GM21717 (cell line): ENCODE results near the gene POU2F3.

ENCODE experiments used
- ATAC-seq: cut with Tn5 transposase; IDR thresholded peaks from one replicate; pipeline ENCODE4 v1.9.1; 2021; ENCODE audit warnings: mild to moderate bottlenecking, moderate library complexity; ENCODE audit not compliant: unreplicated experiment

POU2F3 gene

DNA sequence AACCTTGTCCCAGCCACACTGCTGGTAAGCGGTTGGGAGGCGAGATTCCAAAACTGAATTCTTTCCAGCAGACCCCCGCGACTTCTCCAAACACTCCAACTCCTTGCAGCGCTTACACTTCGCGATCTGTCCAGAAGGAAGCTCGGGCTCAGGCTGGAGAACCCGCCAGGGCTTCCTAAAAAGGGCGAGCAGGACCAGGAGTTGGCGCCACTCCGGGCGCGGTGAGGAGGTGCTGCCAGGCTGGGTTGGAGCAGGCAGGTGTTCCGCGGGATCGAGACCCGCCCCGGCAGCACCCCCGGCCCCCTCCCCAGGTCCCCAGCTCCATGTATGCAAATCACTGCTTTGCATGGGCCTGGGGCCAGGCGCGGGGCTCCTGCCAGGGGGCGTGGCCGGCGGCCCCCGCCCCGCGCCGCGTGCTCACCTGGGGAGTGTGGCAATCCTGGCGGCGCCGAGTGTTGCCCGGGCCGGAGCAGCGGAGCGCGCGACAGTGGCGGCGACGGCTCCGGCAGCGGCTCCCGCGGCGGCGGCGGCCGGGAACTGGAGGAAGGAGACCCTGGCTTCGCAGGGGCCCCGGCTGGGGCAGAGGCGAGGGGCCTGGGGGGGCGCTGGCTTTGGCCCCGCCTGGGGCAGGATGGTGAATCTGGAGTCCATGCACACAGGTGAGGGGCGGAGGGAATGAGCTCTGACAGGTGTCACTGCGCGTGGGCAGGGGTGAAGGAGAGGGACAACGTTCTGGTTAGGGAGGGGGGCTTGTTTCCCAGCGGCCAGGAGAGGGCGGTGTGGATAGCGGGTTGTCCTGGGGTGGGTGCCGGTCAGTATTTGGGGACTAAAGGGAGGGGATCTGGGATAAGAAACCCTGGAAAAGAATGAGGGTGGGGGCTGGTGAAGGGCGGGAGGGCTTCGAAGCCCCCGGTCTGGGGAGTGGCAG, at the start of gene POU2F3:
POU2F3 (plus strand) TSS at position 428 of the 928 bp plus-strand sequence; CDS start at position 632, 204 bp downstream.
- no peak for ATAC-seq

- no peak for ATAC-seq
These were observed 48.9 kb upstream of the POU2F3 start for GRCh38 chr11:120191058-120191457.

DNA sequence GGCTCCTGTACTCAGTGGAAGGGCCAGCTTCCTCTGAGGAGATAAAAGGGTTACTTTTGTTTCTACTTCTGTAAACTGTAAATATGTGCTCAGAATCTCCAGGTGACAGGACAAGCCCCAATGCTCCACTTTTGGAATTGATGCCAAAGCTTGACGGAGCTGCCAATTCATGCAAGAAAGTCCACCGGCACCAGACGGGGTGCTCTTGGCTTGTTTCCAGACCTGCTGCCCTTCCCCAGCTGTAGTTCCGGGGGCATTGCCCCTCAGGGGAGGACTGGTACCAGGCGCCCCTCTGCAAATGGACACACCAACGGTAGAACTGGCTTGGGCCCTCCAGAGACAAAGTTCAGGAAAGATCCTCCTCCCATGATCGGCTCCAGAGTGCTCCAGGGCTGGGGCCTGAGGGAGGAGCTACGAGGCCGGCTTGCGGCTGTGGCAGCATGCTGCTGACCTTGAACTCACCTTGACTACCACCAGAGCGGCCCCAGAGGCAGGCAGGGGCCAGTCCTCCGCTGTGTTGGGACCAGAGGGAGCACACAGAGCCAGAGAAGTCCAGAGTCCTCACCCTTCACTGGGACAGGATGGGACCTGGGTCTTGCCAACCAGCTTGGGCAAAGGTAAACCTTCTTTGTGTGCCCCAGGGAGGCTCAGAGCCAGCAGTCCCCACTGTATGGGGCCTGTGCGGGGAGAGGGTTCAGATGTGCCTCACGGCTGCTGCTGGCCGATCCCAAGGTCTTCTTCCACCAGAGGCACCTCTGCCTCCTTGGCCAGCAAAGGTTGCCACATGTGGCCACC, 46.9 kb upstream of the POU2F3 start:
- ATAC-seq = no peak

GRCh38 chr11:120194166-120194565, 45.8 kb upstream of the POU2F3 start:
- ATAC-seq = no peak

GRCh38 chr11:120195601-120196320, 44.2 kb upstream of the POU2F3 start:
- no peak for ATAC-seq

DNA sequence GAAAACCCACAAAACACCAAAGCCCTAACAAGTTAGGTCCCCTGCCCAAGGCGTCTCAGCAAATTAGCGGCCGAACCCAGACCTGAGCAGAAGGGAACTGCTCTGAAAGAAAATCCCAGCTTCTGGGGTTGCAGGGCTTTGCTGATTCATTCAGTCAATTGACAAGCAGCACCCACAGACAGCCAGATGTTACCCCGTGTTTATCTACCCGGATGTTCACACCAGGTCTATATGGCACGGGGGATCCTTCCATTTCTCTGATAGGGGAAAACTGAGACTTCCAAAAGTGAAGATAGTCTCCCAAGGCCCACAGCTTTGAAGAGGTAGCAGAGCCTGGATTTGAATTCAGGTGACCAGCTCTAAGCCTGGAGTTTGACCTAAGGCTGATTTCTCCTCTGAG, 43.1 kb upstream of the POU2F3 start:
- ATAC-seq = no peak

- ATAC-seq = no peak
These were observed 42.6 kb upstream of the POU2F3 start for GRCh38 chr11:120197251-120197891.

DNA sequence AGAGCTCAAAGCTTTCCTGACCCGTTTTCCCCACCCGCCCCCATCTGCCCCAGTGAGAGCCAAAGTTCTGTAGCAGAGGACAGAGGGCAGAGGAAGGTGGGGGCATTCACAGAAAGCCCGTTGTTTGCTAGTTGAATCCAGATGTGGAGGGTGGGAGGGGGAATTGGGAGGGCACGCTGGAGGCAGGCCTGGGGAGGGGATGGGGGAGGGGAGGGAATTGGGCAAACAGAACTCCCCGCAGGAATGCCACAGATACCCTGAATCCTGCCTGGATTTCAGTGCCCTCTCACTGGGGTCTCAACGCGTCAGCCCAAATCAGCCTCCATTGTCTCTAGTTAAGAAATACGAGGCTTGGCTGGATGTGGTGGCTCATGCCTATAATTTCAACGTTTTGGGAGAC, 42.0 kb upstream of the POU2F3 start:
- ATAC-seq = no peak

GRCh38 chr11:120198403-120198786, 41.5 kb upstream of the POU2F3 start:
- ATAC-seq = no peak

DNA sequence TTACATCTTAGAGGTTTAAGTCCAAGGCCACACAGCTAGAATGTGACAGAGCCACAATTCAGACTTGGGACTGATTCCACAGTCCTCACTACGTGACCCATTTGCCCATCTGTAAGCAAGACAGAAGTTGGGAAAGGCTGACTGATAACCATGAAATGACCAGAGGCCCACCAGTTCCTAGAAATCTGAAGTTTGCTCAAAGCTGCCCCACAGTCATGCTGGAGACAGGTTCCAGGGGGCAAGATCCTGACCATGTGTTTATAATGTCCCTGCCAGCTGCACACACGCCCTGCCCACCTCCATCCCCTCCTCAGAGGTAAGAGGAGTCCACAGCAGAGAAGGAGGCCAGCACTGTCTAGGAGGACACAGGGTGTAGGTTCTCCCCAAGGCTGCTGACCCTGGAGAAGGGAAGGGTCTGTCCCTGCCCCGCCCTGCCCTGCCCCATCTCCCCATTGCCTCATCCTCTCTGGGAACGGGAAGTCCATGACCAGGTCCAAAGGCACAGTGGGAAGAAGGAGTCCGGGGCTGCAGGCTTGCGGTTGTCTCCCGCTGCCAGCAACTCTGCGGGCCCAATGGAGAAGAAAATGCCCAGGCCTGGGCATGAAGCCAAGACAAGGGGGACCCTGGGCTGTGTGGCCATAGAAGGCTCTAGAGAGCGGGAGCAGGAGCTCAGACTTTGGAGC, 41.0 kb upstream of the POU2F3 start:
- ATAC-seq = no peak

- no peak for ATAC-seq
These were observed 40.3 kb upstream of the POU2F3 start for GRCh38 chr11:120199613-120200012.

- ATAC-seq = no peak
These were observed 39.3 kb upstream of the POU2F3 start for GRCh38 chr11:120200677-120201076.

DNA sequence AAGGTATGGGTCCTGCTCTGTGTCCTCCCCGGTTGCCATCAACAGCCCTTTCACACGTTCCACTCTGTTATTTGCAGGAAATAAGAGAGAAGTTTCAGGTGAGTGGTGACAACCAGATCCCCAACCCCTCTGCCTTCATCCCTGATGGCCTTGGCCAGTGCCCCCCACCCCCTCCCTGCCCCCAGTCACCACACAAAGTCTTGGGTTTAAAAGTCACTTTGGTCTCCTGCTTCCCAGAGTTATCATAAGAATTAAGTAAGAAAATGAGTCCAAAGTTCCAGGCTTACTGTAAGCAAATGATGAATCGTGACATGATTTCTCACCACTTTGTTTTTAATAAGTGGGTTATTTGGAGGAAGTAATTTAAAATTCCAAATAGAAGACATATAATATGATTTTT, 38.3 kb upstream of the POU2F3 start:
- ATAC-seq = no peak

GRCh38 chr11:120203626-120204025, 36.3 kb upstream of the POU2F3 start:
- ATAC-seq = no peak

GRCh38 chr11:120205596-120206161, 34.3 kb upstream of the POU2F3 start:
- no peak for ATAC-seq

GRCh38 chr11:120207512-120207911, 32.4 kb upstream of the POU2F3 start:
- ATAC-seq = no peak

- no peak for ATAC-seq
These were observed 31.9 kb upstream of the POU2F3 start for GRCh38 chr11:120208001-120208441.

DNA sequence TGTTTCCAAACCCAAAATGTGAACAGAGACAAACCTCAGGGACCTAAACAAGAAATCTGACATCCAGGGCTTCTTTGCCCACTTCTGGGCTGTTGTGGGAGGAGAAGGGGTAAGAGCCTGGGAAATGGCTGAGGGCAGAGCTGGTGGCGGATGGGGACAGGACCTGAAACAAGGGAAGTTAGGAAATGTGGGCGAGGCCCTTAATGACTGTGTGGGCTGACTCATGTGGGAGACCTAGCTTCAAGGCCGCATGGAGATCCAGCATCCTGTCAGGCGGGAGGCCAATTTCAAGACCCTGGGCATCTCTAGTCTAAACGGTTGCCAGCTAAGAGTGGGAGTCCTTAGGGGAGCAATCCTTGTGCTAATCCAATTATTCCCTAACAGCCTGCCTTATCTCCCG, 31.2 kb upstream of the POU2F3 start:
- no peak for ATAC-seq

GRCh38 chr11:120209746-120210625, 30.0 kb upstream of the POU2F3 start:
- ATAC-seq = no peak
